GM21576 (cell line): ENCODE data around the gene UNC5A.

Source experiments
- ATAC-seq: cut with Tn5 transposase; IDR thresholded peaks from one replicate; pipeline ENCODE4 v1.9.1; 2021; ENCODE audit warnings: mild to moderate bottlenecking, moderate library complexity; ENCODE audit not compliant: unreplicated experiment

Gene UNC5A

GRCh38 chr5:176877793-176878331 lies 67.5 kb downstream of the UNC5A start:
- no peak for ATAC-seq

DNA sequence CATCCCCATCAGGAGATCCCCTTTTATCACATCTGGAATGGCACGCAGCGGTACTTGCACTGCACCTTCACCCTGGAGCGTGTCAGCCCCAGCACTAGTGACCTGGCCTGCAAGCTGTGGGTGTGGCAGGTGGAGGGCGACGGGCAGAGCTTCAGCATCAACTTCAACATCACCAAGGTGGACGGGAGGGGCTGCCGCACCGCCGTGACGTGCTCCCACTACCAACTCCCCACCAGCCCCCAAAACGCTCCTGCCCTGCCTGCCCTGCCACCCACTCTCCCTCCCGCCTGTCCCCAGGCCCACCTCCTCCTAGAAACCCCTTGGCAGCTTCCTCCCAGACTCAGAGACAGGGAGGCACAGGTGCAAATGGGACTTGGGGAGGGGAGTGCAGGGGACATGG lies 68.1 kb downstream of the UNC5A start:
- ATAC-seq: no peak

GRCh38 chr5:176878906-176879662 lies 68.7 kb downstream of the UNC5A start:
- ATAC-seq: no peak

DNA sequence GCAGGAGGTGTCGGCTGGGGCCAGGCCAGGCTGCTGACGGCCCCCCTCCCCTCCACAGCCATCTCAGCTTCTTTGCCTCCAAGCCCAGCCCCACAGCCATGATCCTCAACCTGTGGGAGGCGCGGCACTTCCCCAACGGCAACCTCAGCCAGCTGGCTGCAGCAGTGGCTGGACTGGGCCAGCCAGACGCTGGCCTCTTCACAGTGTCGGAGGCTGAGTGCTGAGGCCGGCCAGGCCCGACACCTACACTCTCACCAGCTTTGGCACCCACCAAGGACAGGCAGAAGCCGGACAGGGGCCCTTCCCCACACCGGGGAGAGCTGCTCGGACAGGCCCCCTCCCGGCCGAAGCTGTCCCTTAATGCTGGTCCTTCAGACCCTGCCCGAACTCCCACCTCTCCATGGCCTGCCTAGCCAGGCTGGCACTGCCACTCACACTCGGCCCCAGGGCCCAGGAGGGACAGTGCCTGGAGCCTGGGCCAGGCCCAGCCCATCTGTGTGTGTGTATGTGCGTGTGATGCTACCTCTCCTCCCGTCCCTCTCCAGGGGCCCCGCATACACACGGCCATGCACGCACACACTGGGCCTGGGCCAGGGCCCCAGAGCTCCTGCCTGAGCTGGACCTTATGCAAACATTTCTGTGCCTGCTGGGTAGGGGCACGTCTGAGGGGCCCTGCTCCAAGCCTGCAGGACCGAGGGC lies 69.5 kb downstream of the UNC5A start:
- no peak for ATAC-seq

GRCh38 chr5:176880366-176881020 lies 70.1 kb downstream of the UNC5A start:
- no peak for ATAC-seq

DNA sequence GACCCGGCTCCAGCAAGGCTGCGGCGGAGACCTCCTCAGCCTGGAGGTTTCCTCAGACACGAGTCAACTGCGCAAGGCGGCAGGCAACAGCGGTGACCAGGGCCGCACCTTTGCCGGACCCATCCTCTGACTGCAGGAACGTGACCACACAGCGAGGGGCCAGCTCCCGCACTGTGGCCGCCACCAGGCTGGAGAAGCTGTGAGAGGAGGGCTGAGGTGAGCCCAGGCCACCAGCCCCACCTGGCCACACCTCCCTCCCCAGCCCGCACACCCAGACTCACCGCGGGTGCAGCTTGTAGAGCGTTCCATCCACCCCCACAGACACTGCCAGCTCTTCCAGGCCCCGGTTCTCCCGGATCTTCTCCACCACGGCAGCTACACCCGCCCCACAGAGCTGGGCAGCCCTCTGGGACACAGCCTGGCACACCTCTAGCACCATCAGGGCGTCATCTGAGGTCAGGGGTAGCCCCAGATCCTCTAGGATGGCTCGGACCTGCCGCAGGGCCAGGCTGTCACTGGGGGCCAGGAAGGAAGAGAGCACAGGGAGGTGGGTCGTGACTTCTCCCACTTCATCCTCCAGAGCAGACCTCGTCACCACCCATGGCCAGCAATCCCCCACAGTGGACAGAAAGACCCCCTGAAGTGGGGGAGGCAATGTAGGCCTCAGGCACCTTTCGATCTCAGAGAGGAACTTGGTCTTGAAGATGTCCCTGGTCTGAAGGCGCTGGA lies 70.8 kb downstream of the UNC5A start:
- no peak for ATAC-seq

- no peak for ATAC-seq
Measured at GRCh38 chr5:176881816-176882566, 71.6 kb downstream of the UNC5A start.

DNA sequence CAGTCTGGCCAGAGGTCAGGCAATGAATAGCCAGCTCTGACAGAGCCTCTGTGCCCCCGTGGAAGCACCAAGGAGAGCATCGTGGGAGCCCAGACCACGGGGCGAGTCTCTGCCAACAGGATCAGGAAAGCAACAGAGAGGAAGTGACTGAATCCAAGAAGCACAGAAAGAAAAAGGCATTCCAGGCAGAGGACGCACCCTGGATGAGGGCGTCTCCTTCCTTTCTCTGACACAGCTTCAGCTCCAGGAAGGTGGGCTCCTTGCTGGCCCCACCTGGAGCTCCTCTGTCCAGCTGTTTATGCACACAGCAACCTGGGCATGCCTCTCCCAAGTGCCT lies 72.2 kb downstream of the UNC5A start:
- no peak for ATAC-seq

DNA sequence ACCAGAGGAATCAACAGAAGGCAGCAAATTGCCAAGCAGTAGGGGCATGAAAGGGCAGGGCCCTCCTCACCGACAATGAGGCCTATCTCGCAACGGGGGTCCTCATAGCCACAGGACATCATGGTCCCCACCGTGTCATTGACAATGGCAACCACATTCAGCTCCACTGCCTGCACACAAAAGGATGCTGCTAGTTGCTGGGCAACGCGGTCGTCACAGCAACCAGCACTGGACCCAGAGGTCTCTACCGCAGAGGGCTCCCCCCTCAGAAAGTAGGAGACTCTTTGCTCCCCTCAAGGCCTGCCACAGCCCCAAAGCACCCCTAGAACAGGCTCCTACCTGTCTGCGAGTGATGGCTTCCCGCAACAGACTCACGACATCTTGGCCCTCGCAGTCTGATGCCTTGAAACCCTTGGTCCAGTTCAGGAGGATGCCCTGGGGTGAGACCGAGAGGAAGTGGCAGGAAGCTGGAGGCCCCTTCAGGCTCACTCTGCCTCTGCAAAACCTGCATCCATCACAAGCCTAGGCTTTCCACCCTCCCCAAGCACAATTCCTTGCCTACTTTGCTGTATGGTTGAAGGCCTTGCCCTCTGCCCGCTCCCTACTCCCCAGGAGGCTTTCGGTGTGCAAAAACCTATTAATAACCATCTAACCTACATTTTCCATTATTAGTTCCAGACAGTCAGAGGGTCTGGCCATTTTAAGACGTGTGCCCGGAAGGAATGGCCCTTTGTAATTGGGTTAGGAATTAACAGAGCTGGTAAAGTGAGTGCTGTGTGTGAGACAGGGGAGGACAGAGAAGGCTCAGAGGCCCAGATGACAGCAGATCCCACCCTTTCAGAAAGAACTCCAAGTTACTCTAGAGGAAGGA lies 73.6 kb downstream of the UNC5A start:
- ATAC-seq: no peak

DNA sequence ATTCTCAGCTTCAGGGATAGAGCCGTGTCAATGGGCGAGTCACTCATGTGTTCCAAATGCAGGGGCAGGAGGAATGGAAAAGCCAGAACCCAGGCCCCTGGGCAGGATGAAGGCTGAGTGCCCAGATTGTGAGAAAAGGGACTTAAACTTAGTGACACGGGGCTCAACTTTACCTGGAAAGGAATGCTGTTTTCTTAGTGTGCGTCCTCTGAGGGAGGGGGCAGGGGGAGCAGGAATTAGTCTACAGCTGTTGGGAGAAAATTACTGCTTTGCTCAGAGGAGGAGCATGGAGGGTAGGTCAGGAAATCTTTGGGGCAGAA lies 74.2 kb downstream of the UNC5A start:
- no peak for ATAC-seq

- no peak for ATAC-seq
Measured at GRCh38 chr5:176886336-176887251, 76.2 kb downstream of the UNC5A start.

GRCh38 chr5:176887252-176887849 lies 77.0 kb downstream of the UNC5A start:
- ATAC-seq: no peak

DNA sequence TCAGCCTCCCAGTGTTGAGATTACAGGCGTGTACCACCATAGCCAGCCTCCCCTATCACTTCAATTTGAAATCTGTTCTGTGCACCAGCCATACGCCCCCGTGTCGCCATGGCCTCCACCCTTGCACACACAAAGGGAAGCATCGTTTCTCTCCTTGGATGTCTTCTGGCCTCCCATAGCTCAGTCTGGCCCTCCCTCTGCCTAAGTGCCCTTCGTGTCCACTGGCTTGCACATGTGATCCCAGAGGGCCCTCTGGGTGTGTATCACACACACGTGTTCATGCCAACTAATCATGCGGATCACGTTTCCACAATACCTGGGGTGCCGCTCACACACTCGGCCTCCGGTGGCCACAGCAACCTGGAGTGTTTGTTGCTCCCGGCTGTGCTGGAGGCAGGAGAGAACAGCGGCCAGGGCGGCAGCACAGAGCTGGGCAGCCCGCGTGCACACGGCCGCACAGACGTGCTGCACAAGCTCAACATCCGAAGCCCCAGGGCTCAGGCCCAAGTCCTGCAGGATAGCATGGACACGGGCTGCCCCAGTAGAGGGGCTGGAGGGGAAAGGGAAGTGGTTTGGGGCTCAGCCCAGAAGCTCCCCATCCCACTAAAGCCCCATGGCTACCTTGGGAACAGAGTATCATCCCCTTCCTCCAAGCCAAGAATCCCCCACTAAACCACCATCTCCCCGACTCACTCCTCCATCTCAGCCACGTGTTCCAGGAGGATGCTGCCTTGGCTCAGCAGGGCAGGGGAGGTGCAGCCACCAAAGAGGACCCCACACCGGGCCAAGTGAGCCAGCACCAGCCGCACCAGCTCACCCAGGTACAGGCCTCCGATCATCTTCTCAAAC lies 77.9 kb downstream of the UNC5A start:
- no peak for ATAC-seq

- ATAC-seq: no peak
Measured at GRCh38 chr5:176888865-176889165, 78.5 kb downstream of the UNC5A start.

- no peak for ATAC-seq
Measured at GRCh38 chr5:176889321-176890280, 79.2 kb downstream of the UNC5A start.
